HG02973 (cell line): ENCODE measurements around the gene CSNK1G2.

Experiments
- ATAC-seq: cut with Tn5 transposase; IDR thresholded peaks from one replicate; pipeline ENCODE4 v1.9.1; 2021; ENCODE audit warnings: moderate library complexity; ENCODE audit not compliant: unreplicated experiment

The CSNK1G2 gene

GRCh38 chr19:1941146-1942077 lies at the start of gene CSNK1G2:
CSNK1G2 (plus strand) TSS chr19:1941172; CDS start chr19:1969773, 28,601 bp downstream.
- peak; percentile 42 for ATAC-seq

- ATAC-seq, result no peak
These were observed 47.2 kb upstream of the CSNK1G2 start for GRCh38 chr19:1893791-1894190.

GRCh38 chr19:1896508-1896907 lies 44.5 kb upstream of the CSNK1G2 start:
- ATAC-seq, result no peak

- ATAC-seq, result no peak
These were observed 39.0 kb upstream of the CSNK1G2 start for GRCh38 chr19:1901940-1902404.

- ATAC-seq, result no peak
These were observed 38.0 kb upstream of the CSNK1G2 start for GRCh38 chr19:1902923-1903322.

- no peak for ATAC-seq
These were observed 36.2 kb upstream of the CSNK1G2 start for GRCh38 chr19:1904860-1905109.

GRCh38 chr19:1905110-1905862 lies 35.7 kb upstream of the CSNK1G2 start, which contains the start of the genes ADAT3 and SCAMP4:
ADAT3 (plus strand) TSS chr19:1905399; CDS start chr19:1912048, 6,649 bp downstream.
SCAMP4 (plus strand) TSS chr19:1905399; CDS start chr19:1915020, 9,621 bp downstream.
- peak; percentile 71 for ATAC-seq

- ATAC-seq, result no peak
These were observed 35.1 kb upstream of the CSNK1G2 start for GRCh38 chr19:1905863-1906375.

GRCh38 chr19:1906985-1907562 lies 33.9 kb upstream of the CSNK1G2 start:
- no peak for ATAC-seq

- no peak for ATAC-seq
These were observed 33.2 kb upstream of the CSNK1G2 start for GRCh38 chr19:1907563-1908363.

GRCh38 chr19:1908364-1908678 lies 32.7 kb upstream of the CSNK1G2 start:
- ATAC-seq, result no peak

GRCh38 chr19:1909761-1910080 lies 31.3 kb upstream of the CSNK1G2 start:
- ATAC-seq, result no peak

GRCh38 chr19:1910177-1910576 lies 30.8 kb upstream of the CSNK1G2 start:
- ATAC-seq, result no peak

GRCh38 chr19:1911098-1911497 lies 29.9 kb upstream of the CSNK1G2 start:
- no peak for ATAC-seq

- no peak for ATAC-seq
These were observed 29.0 kb upstream of the CSNK1G2 start for GRCh38 chr19:1911995-1912394.

GRCh38 chr19:1912760-1913505 lies 28.0 kb upstream of the CSNK1G2 start:
- no peak for ATAC-seq

GRCh38 chr19:1913781-1914577 lies 27.0 kb upstream of the CSNK1G2 start:
- ATAC-seq, result no peak

GRCh38 chr19:1914826-1915341 lies 26.1 kb upstream of the CSNK1G2 start:
- ATAC-seq, result no peak

GRCh38 chr19:1917146-1917545 lies 23.8 kb upstream of the CSNK1G2 start:
- no peak for ATAC-seq
